SW480 (cell line): ENCODE data around the gene DMBX1.

Experiments used
- DNase-seq: peaks from one replicate; pipeline ENCODE4 v3.0.0-alpha.2; 2016; ENCODE audit warnings: low spot score

DMBX1 gene

GRCh38 chr1:46526013-46526690 is 36.5 kb downstream of the DMBX1 start:
- no peak for DNase-seq

- no peak for DNase-seq
Observed at GRCh38 chr1:46526691-46527291, 37.2 kb downstream of the DMBX1 start.

GRCh38 chr1:46527474-46528296 is 38.0 kb downstream of the DMBX1 start:
- DNase-seq = peak; percentile 65

- DNase-seq = no peak
Observed at GRCh38 chr1:46528297-46528955, 38.8 kb downstream of the DMBX1 start.

GRCh38 chr1:46529031-46529630 is 39.5 kb downstream of the DMBX1 start:
- no peak for DNase-seq

GRCh38 chr1:46530311-46530710 is 40.7 kb downstream of the DMBX1 start:
- no peak for DNase-seq

- DNase-seq = peak; percentile 52
Observed at GRCh38 chr1:46530791-46531409, 41.3 kb downstream of the DMBX1 start.

GRCh38 chr1:46532095-46532494 is 42.5 kb downstream of the DMBX1 start:
- no peak for DNase-seq

- peak; percentile 32 for DNase-seq
Observed at GRCh38 chr1:46532498-46533178, 43.0 kb downstream of the DMBX1 start.

- peak; percentile 31 for DNase-seq
Observed at GRCh38 chr1:46533179-46533864, 43.7 kb downstream of the DMBX1 start.

GRCh38 chr1:46535063-46535462 is 45.4 kb downstream of the DMBX1 start:
- peak; percentile 52 for DNase-seq

GRCh38 chr1:46536527-46536926 is 46.9 kb downstream of the DMBX1 start:
- no peak for DNase-seq

- no peak for DNase-seq
Observed at GRCh38 chr1:46537651-46538050, 48.0 kb downstream of the DMBX1 start.

GRCh38 chr1:46538147-46538546 is 48.5 kb downstream of the DMBX1 start:
- no peak for DNase-seq
